Esophagus (tissue), 2 donors: ENCODE data around the gene POU5F2. TPM values are rescaled to one million over a fixed set of nuclear protein-coding genes. Genes with fewer than 3 reads are reported as not detected.

Experiments
- H3K27ac ChIP-seq, 2 donors: one replicate each; pipeline ENCODE4 v1.5.1; 2013; ENCODE audit warnings: low read depth in 2 of 2, mild to moderate bottlenecking in 2 of 2, inconsistent platforms in 1 of 2, low read length in 1 of 2, moderate library complexity in 1 of 2
- H3K27me3 ChIP-seq, 2 donors: one replicate each; pipeline ENCODE4 v1.6.1; 2013; ENCODE audit warnings: low read length in 2 of 2, control low read depth in 1 of 2, mild to moderate bottlenecking in 1 of 2; ENCODE audit not compliant: insufficient read depth in 2 of 2, control insufficient read depth in 1 of 2
- H3K36me3 ChIP-seq, 2 donors: one replicate each; pipeline ENCODE4 v1.6.1; 2013; ENCODE audit warnings: low read length in 1 of 2; ENCODE audit not compliant: control insufficient read depth in 2 of 2, insufficient read depth in 2 of 2
- H3K4me1 ChIP-seq, 2 donors: one replicate each; pipeline ENCODE4 v1.6.1; 2013; ENCODE audit warnings: low read length in 1 of 2; ENCODE audit not compliant: control insufficient read depth in 2 of 2, insufficient read depth in 2 of 2
- H3K4me3 ChIP-seq, 2 donors: one replicate each; pipeline ENCODE4 v1.5.1; 2013; ENCODE audit warnings: low read length in 2 of 2, mild to moderate bottlenecking in 2 of 2, low read depth in 1 of 2, moderate library complexity in 1 of 2
- H3K9me3 ChIP-seq, 2 donors: one replicate each; pipeline ENCODE4 v1.6.1; 2013; ENCODE audit warnings: mild to moderate bottlenecking in 2 of 2, low read depth in 1 of 2, low read length in 1 of 2, moderate library complexity in 1 of 2; ENCODE audit not compliant: control insufficient read depth in 2 of 2, insufficient read depth in 1 of 2
- WGBS, 2 donors: extraction: QIAGEN DNeasy Blood & Tissue Kit; methylation state at CpG; one replicate each; pipeline ENCODE4 v1.1.7; 2013; 5-methylcytosine and 5-hydroxymethylcytosine counted together
- polyA plus RNA-seq, 2 donors: library from polyadenylated mRNA; stranded (reverse); fragments of 200-250 nt; gene quantifications; one replicate each; pipeline ENCODE4 v1.2.3, GENCODE V29; 2013
- donor health status: healthy with polysubstance abuse.
- donor health status: Bipolar disorder and iron deficiency.

POU5F2 gene
- polyA plus RNA-seq, 2 donors, result 0.01 to 0.31 TPM

- no peak overlapping the region for H3K4me3 ChIP-seq
- no peaks in the 10 kb centered on the region for H3K9me3 ChIP-seq
- no peaks in the 10 kb centered on the region for H3K27me3 ChIP-seq
- no peaks in the 10 kb centered on the region for H3K36me3 ChIP-seq
- no peak overlapping the region for H3K27ac ChIP-seq
- WGBS, 2 donors, result 21 to 36% methylated on average over 1 of the region's 1 CpG
- no peaks in the 10 kb centered on the region for H3K4me1 ChIP-seq
Observed at GRCh38 chr5:93721511-93721910, 19.9 kb downstream of the POU5F2 start.

DNA sequence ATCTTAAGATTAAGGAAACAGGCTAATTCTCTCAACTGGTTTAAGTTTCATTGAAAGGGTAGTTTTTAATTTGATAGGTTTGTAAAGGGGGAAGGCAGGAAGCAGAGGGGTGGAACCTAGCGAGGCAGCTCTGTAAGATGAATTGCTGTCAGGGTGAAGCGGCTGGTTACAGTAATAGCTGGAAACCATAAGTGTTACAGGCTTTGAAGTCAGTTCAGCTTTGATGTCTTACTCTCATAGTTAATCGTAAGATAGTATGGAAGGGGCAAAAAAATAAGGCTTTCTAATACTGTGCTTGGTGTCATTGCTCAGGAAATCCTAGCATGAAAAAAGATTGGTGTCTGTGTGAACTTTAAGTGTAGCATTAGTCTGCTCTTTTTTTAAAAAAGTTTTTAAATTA, 20.3 kb downstream of the POU5F2 start:
- H3K27ac ChIP-seq, result no peak overlapping the region

DNA sequence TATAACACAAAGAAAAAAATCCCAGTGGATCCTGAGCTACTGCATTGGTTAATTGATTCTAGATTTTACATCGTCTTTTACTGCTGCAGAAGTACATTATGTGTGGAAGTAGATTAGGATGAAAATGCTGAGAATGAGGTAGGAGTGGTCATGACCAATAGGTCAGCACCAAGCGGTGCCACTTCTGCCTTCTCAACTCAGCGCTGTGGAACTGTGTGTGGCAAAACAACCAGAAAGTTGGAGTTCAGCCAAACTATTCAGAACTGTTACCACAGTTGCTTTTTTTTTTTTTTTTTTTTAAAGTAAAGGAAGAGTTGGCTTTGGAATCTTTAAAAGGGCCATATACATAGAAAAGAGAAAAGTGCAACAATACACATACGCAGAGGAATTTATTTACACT, 24.2 kb downstream of the POU5F2 start:
- H3K9me3 ChIP-seq, result no peaks in the 10 kb centered on the region
- no peaks in the 10 kb centered on the region for H3K4me1 ChIP-seq
- no peak overlapping the region for H3K4me3 ChIP-seq
- H3K27me3 ChIP-seq, result no peaks in the 10 kb centered on the region
- no peak overlapping the region for H3K27ac ChIP-seq
- H3K36me3 ChIP-seq, result no peaks in the 10 kb centered on the region
- WGBS, 2 donors, result 56 to 60% methylated on average over 4 of the region's 4 CpGs

More for the DNA sequence above, 20.3 kb downstream of the POU5F2 start:
- 73 to 82% methylated on average over 3 of the region's 3 CpGs for WGBS, 2 donors
- H3K4me3 ChIP-seq, result no peak overlapping the region
- no peaks in the 10 kb centered on the region for H3K9me3 ChIP-seq
- no peaks in the 10 kb centered on the region for H3K27me3 ChIP-seq
- no peaks in the 10 kb centered on the region for H3K36me3 ChIP-seq
- no peaks in the 10 kb centered on the region for H3K4me1 ChIP-seq

- no peaks in the 10 kb centered on the region for H3K36me3 ChIP-seq
- no peaks in the 10 kb centered on the region for H3K4me1 ChIP-seq
- no peak overlapping the region for H3K4me3 ChIP-seq
- H3K9me3 ChIP-seq, result no peaks in the 10 kb centered on the region
- no peak overlapping the region for H3K27ac ChIP-seq
- H3K27me3 ChIP-seq, result no peaks in the 10 kb centered on the region
Observed at GRCh38 chr5:93716453-93716852, 24.9 kb downstream of the POU5F2 start.

GRCh38 chr5:93715761-93716160, 25.6 kb downstream of the POU5F2 start:
- H3K36me3 ChIP-seq, result no peaks in the 10 kb centered on the region
- H3K27ac ChIP-seq, result no peak overlapping the region
- 87 to 91% methylated on average over 1 of the region's 1 CpG for WGBS, 2 donors
- no peaks in the 10 kb centered on the region for H3K9me3 ChIP-seq
- no peaks in the 10 kb centered on the region for H3K4me1 ChIP-seq
- H3K4me3 ChIP-seq, result no peak overlapping the region
- no peaks in the 10 kb centered on the region for H3K27me3 ChIP-seq

DNA sequence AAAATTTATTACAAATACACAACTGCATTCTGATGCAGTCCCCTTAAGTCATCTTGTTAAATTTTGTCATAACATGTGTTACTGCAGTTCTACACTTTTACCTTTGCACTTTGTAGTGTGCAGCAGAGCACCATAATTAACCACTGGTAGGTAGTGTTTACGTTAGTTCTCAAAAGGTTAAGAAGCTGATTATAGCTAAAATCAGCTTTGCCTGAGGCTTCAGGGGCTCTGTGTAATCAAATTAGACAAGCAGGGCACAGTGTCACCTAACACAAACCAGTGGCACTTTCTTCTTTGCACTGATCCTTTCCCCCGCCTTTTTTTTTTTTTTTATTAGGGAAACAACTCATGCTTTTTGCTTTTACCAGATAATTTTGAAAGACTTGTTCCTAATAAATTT, 26.1 kb downstream of the POU5F2 start:
- H3K27me3 ChIP-seq, result no peaks in the 10 kb centered on the region
- H3K4me1 ChIP-seq, result no peaks in the 10 kb centered on the region
- no peaks in the 10 kb centered on the region for H3K9me3 ChIP-seq
- H3K4me3 ChIP-seq, result no peak overlapping the region
- H3K36me3 ChIP-seq, result no peaks in the 10 kb centered on the region
- H3K27ac ChIP-seq, result no peak overlapping the region
- 87 to 89% methylated on average over 2 of the region's 2 CpGs for WGBS, 2 donors

DNA sequence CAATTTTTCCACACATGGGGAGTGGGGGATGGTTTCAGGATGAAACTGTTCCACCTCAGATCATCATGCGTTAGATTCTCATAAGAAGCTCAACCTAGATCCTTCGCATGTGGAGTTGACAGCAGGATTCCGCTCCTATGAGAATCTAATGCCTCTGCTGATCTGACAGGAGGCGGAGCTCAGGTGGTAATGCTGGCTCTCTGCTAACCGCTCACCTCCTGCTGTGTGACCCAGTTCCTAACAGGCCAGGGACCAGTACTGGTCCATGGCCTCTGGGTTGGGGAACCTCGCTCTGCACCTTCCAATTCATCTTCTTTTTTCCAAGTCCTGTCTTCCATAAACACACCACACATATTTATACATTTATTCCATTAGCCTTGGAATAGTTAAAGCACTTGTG, 33.0 kb downstream of the POU5F2 start:
- no peak overlapping the region for H3K27ac ChIP-seq
- H3K9me3 ChIP-seq, result no peaks in the 10 kb centered on the region
- no peaks in the 10 kb centered on the region for H3K36me3 ChIP-seq
- H3K4me1 ChIP-seq, result no peaks in the 10 kb centered on the region
- WGBS, 2 donors, result 98 to 99% methylated on average over 6 of the region's 6 CpGs
- H3K4me3 ChIP-seq, result no peak overlapping the region
- no peaks in the 10 kb centered on the region for H3K27me3 ChIP-seq

- WGBS, 2 donors, result 91 to 98% methylated on average over 1 of the region's 1 CpG
- Histone ChIP-seq H3K4me1 (no peaks in the 10 kb centered on the region), H3K27me3 (no peaks in the 10 kb centered on the region)
Observed at GRCh38 chr5:93705896-93706295, 35.5 kb downstream of the POU5F2 start.

GRCh38 chr5:93704996-93705395, 36.4 kb downstream of the POU5F2 start:
- H3K36me3 ChIP-seq, result no peaks in the 10 kb centered on the region
- no peak overlapping the region for H3K4me3 ChIP-seq
- H3K4me1 ChIP-seq, result no peaks in the 10 kb centered on the region
- no peaks in the 10 kb centered on the region for H3K27me3 ChIP-seq
- H3K27ac ChIP-seq, result no peak overlapping the region
- H3K9me3 ChIP-seq, result no peaks in the 10 kb centered on the region

More at GRCh38 chr5:93705896-93706295, 35.5 kb downstream of the POU5F2 start:
- H3K9me3 ChIP-seq, result no peaks in the 10 kb centered on the region
- no peak overlapping the region for H3K4me3 ChIP-seq
- H3K27ac ChIP-seq, result no peak overlapping the region
- no peaks in the 10 kb centered on the region for H3K36me3 ChIP-seq

GRCh38 chr5:93691997-93692396, 49.4 kb downstream of the POU5F2 start:
- H3K9me3 ChIP-seq, result no peaks in the 10 kb centered on the region
- WGBS, 2 donors, result 82 to 96% methylated on average over 4 of the region's 4 CpGs
- no peaks in the 10 kb centered on the region for H3K36me3 ChIP-seq
- no peaks in the 10 kb centered on the region for H3K27me3 ChIP-seq
- H3K4me1 ChIP-seq, result peaks cover 0 to 5% of the 10 kb centered on the region in 2 donors
- no peak overlapping the region for H3K4me3 ChIP-seq
- H3K27ac ChIP-seq, result no peak overlapping the region
